TTC549 (cell line): Measurements from ENCODE around the gene NEU4.

ENCODE experiments used
- FAIRE-seq: peaks from 2 replicates; lab custom pipeline; 2012; peaks lifted over from hg19 to GRCh38; lab: Jason Lieb, UNC

The NEU4 gene

GRCh38 chr2:241853651-241854341 is 44.8 kb downstream of the NEU4 start:
- FAIRE-seq: no peak

- FAIRE-seq: no peak
Observed at GRCh38 chr2:241854342-241855244, 45.6 kb downstream of the NEU4 start.

GRCh38 chr2:241855245-241855887 is 46.4 kb downstream of the NEU4 start:
- FAIRE-seq: no peak

GRCh38 chr2:241855888-241856422 is 47.0 kb downstream of the NEU4 start:
- no peak for FAIRE-seq

- no peak for FAIRE-seq
Observed at GRCh38 chr2:241857041-241857541, 48.1 kb downstream of the NEU4 start.

- FAIRE-seq: no peak
Observed at GRCh38 chr2:241857572-241858121, 48.7 kb downstream of the NEU4 start.

- FAIRE-seq: no peak
Observed at GRCh38 chr2:241858206-241859016, 49.4 kb downstream of the NEU4 start, which contains the start of gene PDCD1. PDCD1 (minus strand) TSS chr2:241858894; CDS start chr2:241858838, 56 bp downstream.

GRCh38 chr2:241859017-241859435 is 50.0 kb downstream of the NEU4 start:
- no peak for FAIRE-seq

- FAIRE-seq: no peak
Observed at GRCh38 chr2:241859436-241860183, 50.6 kb downstream of the NEU4 start.

GRCh38 chr2:241860184-241861078 is 51.4 kb downstream of the NEU4 start:
- FAIRE-seq: no peak

GRCh38 chr2:241861264-241861663 is 52.3 kb downstream of the NEU4 start:
- FAIRE-seq: no peak

- no peak for FAIRE-seq
Observed at GRCh38 chr2:241862093-241862492, 53.1 kb downstream of the NEU4 start.

GRCh38 chr2:241862775-241863535 is 54.0 kb downstream of the NEU4 start:
- no peak for FAIRE-seq

- FAIRE-seq: no peak
Observed at GRCh38 chr2:241863536-241863954, 54.6 kb downstream of the NEU4 start.

GRCh38 chr2:241864168-241864849 is 55.3 kb downstream of the NEU4 start:
- no peak for FAIRE-seq

GRCh38 chr2:241864850-241865213 is 55.8 kb downstream of the NEU4 start:
- no peak for FAIRE-seq

GRCh38 chr2:241865416-241865956 is 56.5 kb downstream of the NEU4 start:
- no peak for FAIRE-seq
